Left lung (tissue), 10 donors: Measurements from ENCODE around the gene PHACTR1. TPM values are rescaled to one million over a fixed set of nuclear protein-coding genes. Genes with fewer than 3 reads are reported as not detected.

Experiments used
- ATAC-seq: fragments of 200-7000 bp; cut with Tn5 transposase; one replicate; pipeline ENCODE4 v1.9.1; 2020; ENCODE audit warnings: moderate library complexity
- DNase-seq, 4 donors: peaks; one replicate each; pipeline ENCODE4 v3.0.0-alpha.2; 2013 to 2020
- H3K27ac ChIP-seq, 2 donors: fragments of 200-600 bp; sonication (generic) in 1 of 2; one replicate each; pipeline versions ENCODE4 v1.5.0 to v1.8.0; 2020 to 2021
- H3K27me3 ChIP-seq, 2 donors: fragments of 200-600 bp; sonication (generic) in 1 of 2; one replicate each; pipeline versions ENCODE4 v1.5.0 to v1.8.0; 2020 to 2021
- H3K36me3 ChIP-seq, 2 donors: fragments of 200-600 bp; sonication (generic) in 1 of 2; one replicate each; pipeline versions ENCODE4 v1.5.0 to v1.8.0; 2020 to 2021
- H3K4me1 ChIP-seq, 2 donors: fragments of 200-600 bp; one replicate each; pipeline ENCODE4 v1.8.0; 2021
- H3K4me3 ChIP-seq, 2 donors: fragments of 200-600 bp; sonication (generic) in 1 of 2; one replicate each; pipeline versions ENCODE4 v1.5.0 to v1.8.0; 2020 to 2021; ENCODE audit warnings: mild to moderate bottlenecking in 1 of 2
- H3K9me3 ChIP-seq, 2 donors: fragments of 200-600 bp; sonication (generic) in 1 of 2; one replicate each; pipeline versions ENCODE4 v1.5.0 to v1.8.0; 2020 to 2021
- intact Hi-C, 2 donors: fragments of 100-400 bp; cut with DNase I; formaldehyde crosslinking; loops; one replicate each; pipeline versions ENCODE4 v1.11.2 to v1.14.2; 2022
- polyA plus RNA-seq, 6 donors: library from polyadenylated mRNA; unstranded; fragments of 120-200 nt; gene quantifications; one replicate each; pipeline ENCODE4 v1.2.1, GENCODE V29; 2013; ENCODE audit not compliant: insufficient read length in 6 of 6
- total RNA-seq, 2 donors: library from RNA; stranded (reverse); fragmentation: NEBNext Ultra II Directional; extraction: Animal tissue kit (Norgen Biotek cat#: 25700); gene quantifications; one replicate each; pipeline ENCODE4 v1.2.1, GENCODE V29; 2021
- TF ChIP-seq, protein P1 (sequence below), 2 donors: fragments of 200-600 bp; sonication (generic) in 1 of 2; IDR thresholded peaks; one replicate each; pipeline versions ENCODE4 v1.5.0 to v1.8.0; 2021; ENCODE audit warnings: antibody characterized with exemption in 2 of 2
- donor health status: DM: no; HTN: yes; CAD: no.
- donor health status: DM: no; HTN: no; CAD: no.

PHACTR1 gene
- total and polyA plus RNA-seq, 8 donors = 12.1 to 53.3 (median 15.8) TPM

DNA sequence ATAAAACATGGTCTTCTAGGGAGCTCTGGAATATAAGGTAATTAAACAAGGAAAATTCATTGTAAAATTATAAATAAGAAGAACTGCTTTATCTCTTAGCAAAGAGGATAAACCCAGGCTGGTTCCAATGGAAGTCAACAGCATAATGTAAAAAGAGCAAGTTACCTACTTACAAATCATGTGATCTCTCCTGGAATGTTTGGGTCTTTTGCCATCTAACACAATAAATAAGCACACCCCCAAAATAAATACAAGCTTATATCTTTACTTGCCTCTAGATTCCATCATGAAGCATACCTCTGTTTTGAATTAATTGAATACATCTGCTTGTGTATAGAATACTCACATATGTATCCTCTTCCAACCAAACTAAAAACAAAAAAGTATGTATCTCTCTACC is 2.5 kb upstream of the PHACTR1 start:
- no peak for ATAC-seq
- intact Hi-C loops = no loop called here
- TF ChIP-seq, protein P1, sequence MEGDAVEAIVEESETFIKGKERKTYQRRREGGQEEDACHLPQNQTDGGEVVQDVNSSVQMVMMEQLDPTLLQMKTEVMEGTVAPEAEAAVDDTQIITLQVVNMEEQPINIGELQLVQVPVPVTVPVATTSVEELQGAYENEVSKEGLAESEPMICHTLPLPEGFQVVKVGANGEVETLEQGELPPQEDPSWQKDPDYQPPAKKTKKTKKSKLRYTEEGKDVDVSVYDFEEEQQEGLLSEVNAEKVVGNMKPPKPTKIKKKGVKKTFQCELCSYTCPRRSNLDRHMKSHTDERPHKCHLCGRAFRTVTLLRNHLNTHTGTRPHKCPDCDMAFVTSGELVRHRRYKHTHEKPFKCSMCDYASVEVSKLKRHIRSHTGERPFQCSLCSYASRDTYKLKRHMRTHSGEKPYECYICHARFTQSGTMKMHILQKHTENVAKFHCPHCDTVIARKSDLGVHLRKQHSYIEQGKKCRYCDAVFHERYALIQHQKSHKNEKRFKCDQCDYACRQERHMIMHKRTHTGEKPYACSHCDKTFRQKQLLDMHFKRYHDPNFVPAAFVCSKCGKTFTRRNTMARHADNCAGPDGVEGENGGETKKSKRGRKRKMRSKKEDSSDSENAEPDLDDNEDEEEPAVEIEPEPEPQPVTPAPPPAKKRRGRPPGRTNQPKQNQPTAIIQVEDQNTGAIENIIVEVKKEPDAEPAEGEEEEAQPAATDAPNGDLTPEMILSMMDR (IDR thresholded peaks at IDR 0.05) = no peak

DNA sequence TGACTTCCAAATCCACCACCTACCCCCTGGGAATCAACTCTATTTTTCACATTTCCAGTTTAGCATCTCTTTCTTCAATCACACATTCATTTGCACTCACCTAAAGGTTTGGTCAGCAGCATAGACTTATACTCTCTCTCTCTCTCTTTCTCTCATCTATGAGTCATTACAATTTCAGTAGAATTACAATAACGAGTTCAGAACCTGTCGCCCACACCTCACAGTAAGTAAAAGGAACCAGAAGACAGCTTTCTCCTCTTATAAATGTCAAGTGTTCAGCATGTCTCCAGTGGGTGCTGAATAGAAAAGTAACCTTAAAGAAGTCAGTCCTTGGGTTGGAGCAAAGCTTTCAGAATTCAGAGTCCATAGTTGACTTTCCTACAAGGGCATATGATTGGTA is 1.1 kb upstream of the PHACTR1 start:
- H3K9me3 ChIP-seq = no peaks in the 10 kb centered on the region
- TF ChIP-seq, protein P1 (IDR thresholded peaks at IDR 0.05) = no peak
- H3K36me3 ChIP-seq = no peaks in the 10 kb centered on the region
- no peak overlapping the region for H3K4me3 ChIP-seq
- intact Hi-C loops = no loop called here
- no peak overlapping the region for H3K27ac ChIP-seq
- no peak for DNase-seq
- H3K4me1 ChIP-seq = no peaks in the 10 kb centered on the region
- no peak for ATAC-seq
- peaks cover 7 to 52% of the 10 kb centered on the region in 2 donors for H3K27me3 ChIP-seq

More for the DNA sequence above, 2.5 kb upstream of the PHACTR1 start:
- DNase-seq = no peak
- Histone ChIP-seq H3K36me3 (no peaks in the 10 kb centered on the region), H3K9me3 (no peaks in the 10 kb centered on the region), H3K27me3 (peaks cover 7 to 43% of the 10 kb centered on the region in 2 donors), H3K4me3 (no peak overlapping the region), H3K4me1 (no peaks in the 10 kb centered on the region), H3K27ac (no peak overlapping the region)

DNA sequence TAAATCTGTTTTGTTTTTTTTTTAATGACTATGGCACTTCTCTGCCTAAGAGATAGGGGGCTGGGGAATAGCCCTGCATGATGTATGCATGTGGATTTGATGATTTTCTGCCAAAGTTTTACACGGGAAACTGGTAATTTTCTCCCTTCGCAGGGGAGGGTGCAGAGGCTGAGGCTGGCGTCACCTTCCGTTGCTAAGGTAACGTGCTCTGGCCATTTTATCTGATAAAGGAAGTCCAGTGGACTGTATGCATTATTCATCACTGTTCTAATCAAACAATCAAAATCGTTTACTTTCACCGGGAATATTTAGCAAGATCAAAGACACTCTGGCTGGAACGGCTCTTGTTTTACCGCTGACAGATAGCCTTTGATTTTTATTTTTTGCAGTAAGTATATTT is 789 bp downstream of the PHACTR1 start:
- intact Hi-C loops = no loop called here
- Histone ChIP-seq H3K27me3 (peaks cover 7 to 59% of the 10 kb centered on the region in 2 donors), H3K27ac (no peak overlapping the region), H3K4me3 (no peak overlapping the region), H3K36me3 (no peaks in the 10 kb centered on the region), H3K9me3 (no peaks in the 10 kb centered on the region), H3K4me1 (no peaks in the 10 kb centered on the region)
- DNase-seq (no peak), ATAC-seq (no peak)
- TF ChIP-seq, protein P1 (IDR thresholded peaks at IDR 0.05) = no peak

DNA sequence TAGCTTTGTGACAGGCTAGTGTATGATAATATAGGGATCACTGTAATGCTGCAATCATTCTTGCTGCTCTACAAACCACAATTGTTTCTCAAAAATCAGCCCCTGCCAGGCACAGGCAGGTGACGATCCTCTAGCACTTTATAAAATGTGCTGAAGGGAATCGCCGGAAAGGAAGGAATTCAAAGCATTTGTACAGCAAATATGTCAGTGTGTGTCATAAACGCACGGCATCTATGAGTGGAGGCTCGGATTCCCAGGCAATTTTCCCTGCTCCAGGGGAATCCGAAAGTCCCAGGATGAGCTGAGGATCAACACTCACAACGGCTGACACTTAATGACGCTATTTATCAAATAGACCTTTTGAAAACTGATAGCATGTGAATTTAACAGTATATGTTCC is 1.4 kb downstream of the PHACTR1 start:
- intact Hi-C loops = no loop called here
- H3K9me3 ChIP-seq = no peaks in the 10 kb centered on the region
- DNase-seq = no peak
- no peak overlapping the region for H3K27ac ChIP-seq
- H3K27me3 ChIP-seq = peaks cover 7 to 59% of the 10 kb centered on the region in 2 donors
- no peak for ATAC-seq
- no peaks in the 10 kb centered on the region for H3K4me1 ChIP-seq
- TF ChIP-seq, protein P1 (IDR thresholded peaks at IDR 0.05) = no peak
- H3K36me3 ChIP-seq = no peaks in the 10 kb centered on the region
- no peak overlapping the region for H3K4me3 ChIP-seq

DNA sequence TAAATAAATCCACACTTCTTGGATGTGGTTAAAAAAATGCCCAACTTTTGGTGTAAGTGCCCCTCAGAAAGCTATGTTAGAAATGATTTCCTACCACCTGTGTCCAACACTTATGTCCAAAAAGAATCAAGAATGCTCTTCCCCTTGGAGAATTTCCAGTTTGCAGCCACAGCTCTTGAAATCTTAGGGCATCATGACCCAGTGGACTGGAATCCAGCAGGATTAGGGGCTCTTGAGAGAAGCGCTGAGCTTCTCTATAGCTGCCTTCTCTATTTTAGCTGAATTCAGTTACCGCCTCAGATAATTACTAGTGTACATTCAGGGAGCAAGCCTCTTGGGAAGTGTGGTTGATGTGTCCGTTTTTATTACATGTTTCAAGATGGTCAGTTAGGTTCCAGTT is 2.5 kb downstream of the PHACTR1 start:
- intact Hi-C loops = no loop called here
- Histone ChIP-seq H3K4me3 (no peak overlapping the region), H3K27me3 (peaks cover 7 to 59% of the 10 kb centered on the region in 2 donors), H3K4me1 (no peaks in the 10 kb centered on the region), H3K36me3 (no peaks in the 10 kb centered on the region), H3K9me3 (no peaks in the 10 kb centered on the region), H3K27ac (no peak overlapping the region)
- TF ChIP-seq, protein P1 (IDR thresholded peaks at IDR 0.05) = no peak
- ATAC-seq = no peak
- no peak for DNase-seq
